GM12801 (cell line): ENCODE measurements around the gene ARL14.

Experiments
- TF ChIP-seq, protein P1 (sequence below): IDR thresholded peaks from one replicate; pipeline ENCODE4 v1.5.1; 2011; ENCODE audit warnings: control low read depth; ENCODE audit not compliant: insufficient read length; ENCODE audit errors: extremely low read depth

Gene ARL14

DNA sequence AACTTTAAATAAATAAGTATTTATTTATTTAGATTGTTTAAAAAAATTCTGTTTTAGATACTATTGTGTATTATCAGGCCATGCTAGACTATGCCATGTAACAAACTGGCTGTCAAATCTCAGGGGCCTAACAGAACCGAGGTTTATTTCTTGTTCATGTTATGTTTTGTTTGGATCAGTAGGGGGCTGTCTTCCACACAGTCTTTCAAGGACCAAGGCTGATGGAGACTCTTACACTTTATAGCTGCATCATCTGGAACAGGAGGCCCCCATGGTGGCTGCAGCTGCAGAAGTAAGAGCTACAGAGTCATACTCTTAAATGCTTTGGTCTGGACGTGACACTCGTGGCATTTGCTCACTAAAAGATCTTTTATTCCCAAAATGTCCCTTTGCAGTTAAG is 33.0 kb upstream of the ARL14 start:
- TF ChIP-seq, protein P1, sequence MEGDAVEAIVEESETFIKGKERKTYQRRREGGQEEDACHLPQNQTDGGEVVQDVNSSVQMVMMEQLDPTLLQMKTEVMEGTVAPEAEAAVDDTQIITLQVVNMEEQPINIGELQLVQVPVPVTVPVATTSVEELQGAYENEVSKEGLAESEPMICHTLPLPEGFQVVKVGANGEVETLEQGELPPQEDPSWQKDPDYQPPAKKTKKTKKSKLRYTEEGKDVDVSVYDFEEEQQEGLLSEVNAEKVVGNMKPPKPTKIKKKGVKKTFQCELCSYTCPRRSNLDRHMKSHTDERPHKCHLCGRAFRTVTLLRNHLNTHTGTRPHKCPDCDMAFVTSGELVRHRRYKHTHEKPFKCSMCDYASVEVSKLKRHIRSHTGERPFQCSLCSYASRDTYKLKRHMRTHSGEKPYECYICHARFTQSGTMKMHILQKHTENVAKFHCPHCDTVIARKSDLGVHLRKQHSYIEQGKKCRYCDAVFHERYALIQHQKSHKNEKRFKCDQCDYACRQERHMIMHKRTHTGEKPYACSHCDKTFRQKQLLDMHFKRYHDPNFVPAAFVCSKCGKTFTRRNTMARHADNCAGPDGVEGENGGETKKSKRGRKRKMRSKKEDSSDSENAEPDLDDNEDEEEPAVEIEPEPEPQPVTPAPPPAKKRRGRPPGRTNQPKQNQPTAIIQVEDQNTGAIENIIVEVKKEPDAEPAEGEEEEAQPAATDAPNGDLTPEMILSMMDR, result no peak

DNA sequence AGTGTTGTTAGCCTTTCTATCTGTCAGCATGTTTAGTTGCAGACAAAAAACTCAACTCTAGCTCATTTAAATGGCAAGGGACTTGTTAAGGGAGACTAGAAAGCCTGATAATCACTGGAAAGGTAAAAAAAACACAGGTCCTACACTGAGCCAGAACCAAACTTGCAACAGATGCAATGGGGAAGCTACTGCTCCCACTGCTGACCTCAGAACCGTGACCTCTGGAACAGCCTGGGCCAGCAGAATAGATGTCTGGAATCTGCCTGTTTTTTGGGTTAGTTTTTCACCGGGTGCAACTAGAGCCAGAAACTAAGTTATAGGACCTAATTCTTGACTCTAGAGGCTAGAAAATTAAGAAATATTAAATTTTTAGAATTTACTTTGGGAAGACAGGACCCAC is 32.5 kb upstream of the ARL14 start:
- TF ChIP-seq, protein P1, result no peak

DNA sequence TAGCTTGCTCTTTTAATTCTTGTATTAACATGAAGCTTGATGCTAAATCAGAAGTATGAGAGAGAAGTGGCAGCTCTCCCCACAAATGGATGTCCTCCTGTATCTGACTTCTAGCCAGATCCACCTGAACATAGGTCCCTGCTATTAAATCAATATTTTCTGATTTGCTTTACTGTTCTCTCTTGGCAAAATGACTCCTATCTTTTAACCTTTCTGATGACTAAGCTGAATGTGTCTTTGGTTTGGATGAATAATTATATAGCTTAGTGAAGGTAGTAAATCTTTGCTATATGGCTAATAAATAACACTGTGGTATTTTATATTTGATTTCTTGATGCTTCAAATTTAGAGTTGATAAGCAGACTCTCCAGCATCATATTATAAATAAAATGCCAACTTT is 28.3 kb upstream of the ARL14 start:
- TF ChIP-seq, protein P1, result no peak

DNA sequence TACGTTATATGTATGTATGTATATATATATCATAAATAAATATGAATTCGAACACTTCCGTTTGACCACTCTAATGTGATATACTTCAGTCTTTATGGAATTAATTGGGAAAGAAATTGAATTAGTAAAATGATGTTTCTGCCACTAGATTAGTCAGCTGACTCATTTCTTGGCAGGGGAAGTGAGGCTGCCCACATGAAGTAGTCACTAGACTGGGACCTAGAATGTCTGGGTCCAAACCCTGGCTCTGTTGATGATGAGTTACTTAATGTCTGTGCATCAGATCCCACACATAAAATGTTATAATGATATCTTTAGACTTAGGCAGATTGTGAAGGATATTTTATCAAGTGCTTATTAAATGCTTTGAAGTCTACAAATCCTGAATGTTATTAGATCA is 27.4 kb upstream of the ARL14 start:
- TF ChIP-seq, protein P1, result no peak

DNA sequence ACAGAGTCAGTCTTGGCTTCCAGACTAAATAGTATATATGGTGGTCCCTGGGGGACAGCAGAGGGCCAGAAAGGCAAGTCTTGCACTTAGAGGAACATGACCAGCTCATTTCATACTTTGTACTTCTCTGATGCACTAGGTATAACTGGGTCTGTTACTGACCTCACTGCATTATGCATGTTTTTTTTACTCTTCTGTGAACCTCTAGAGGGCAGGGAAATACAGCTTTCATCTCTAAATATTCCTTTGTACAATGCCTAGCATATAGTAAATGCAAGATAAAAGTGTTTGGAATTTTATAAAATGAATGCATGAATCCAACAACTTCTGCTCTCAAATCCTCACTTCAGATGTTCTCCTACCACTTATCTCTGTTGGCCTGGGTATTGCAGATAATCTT is 23.4 kb upstream of the ARL14 start:
- TF ChIP-seq, protein P1, result no peak

DNA sequence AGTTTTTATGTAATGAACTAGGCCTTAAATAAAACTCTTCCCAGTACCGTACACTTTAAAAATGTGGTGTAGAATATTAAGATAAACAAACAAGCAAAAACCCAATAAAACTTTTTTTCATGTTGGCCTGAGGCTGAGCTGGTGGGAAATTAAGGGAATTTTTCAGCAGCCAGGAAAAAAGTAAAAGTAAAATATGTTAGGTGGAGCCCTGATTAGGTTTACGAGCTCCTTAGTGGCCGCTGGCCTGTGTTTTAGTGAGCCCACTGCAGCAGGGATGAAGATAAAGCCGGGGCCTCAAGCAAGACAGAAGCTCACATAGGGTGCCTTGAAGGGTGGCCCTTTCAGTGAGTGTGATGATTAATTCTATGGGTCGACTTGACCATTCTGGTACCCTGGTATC is 16.1 kb upstream of the ARL14 start:
- TF ChIP-seq, protein P1, result no peak

DNA sequence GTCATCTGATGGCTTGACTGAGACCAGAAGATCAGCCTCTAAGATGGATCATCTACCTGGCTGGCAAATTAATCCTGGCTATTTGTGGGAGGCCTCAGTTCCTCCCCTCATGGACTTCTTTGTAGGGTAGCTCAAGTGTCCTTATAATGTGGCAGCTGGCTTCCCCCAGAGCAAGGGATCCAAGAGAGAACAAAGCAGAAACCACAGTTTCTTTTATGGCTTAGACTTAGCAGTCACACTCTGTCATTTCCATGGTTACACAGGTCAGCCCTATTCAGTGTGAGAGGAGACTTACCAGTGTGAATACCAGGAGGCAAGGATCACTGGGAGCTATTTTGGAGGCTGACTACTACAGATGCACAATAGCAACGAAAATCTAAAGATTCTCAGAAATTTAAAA is 15.3 kb upstream of the ARL14 start:
- TF ChIP-seq, protein P1, result no peak

DNA sequence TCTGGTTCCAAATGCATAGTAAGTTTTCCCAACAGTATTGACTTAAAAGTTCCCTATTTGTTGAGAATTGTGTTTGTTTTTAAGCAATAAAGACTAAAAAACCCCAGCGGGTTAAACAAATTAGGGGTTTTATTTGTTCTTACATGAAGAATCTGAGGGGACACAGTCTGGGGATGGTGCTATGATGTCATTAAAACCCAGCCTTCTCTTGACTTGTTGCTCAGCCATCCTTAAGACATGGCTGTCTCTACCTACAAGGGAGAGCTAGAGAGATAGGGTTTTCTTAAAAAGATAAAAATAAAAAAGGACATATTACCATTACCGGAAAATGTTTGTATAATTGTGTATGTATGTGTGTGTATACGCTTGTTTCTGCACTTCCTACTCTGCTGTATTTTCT is 11.7 kb upstream of the ARL14 start:
- TF ChIP-seq, protein P1, result no peak
